OCI-LY3 (cell line): ENCODE results near the gene ST6GALNAC6.

Experiments
- CTCF ChIP-seq: fragments of 200-600, 300-600 bp; sonication (generic); IDR thresholded peaks from 2 replicates; pipeline ENCODE4 v1.5.1; 2014; ENCODE audit warnings: antibody characterized with exemption, low read length, low read depth
- EZH2phosphoT487 ChIP-seq: fragments of 200-600 bp; shearing (Covaris generic); IDR thresholded peaks from 2 replicates; pipeline ENCODE4 v1.6.1; 2018; ENCODE audit warnings: antibody characterized with exemption, mixed run types, low read depth

GRCh38 chr9:127941961-127942215 lies 42.5 kb upstream of the ST6GALNAC6 start:
- TF ChIP-seq CTCF (no peak), EZH2phosphoT487 (no peak)
